ENCODE results near the gene FAM83G.

The FAM83G gene

DNA sequence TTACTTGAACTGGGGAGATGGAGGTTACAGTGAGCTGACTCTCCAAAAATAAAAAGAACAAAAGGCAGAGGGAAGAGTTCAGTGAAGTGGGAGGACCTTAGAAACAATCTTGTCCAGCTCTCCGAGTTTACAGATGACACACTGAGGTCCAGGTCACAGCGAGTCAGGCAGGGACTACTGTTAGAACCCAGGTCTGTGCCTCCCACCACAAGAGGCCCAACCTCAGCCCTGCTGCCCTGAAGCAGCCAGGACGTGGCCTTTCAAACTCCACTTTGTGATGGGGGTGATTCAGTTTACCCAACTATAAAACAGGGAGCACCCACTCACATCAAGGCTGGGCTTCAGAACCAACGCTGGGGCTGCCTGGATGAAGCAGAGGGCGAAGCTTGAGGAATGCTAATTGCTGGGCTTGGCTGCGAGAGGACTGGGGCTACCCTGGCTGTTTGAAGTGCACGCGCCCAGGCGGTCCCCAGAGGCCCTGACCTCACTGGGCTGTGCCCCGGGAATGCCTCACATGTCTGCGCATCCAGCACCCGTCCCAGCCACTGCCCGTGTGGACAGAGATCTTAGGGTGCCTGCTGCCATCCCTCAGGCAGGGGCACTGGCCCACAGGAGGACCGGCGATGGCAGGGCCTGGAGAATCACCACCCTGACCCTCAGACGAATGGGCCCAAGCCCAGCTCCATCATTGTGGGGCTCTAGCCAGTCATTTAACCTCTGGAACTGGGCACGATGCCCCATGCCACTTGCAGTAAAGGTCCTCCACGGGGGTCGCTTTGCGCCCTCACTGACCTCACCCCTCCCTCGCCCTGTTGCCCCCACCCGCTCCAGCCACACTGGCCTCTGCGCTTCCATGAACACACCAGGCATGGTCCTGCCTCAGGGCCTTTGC lies 41.2 kb downstream of the FAM83G start:
- DNase-seq (ENCODE audit: low spot score) = peak; percentile 56
- no peak overlapping the region for H3K27ac ChIP-seq (ENCODE audit: poor library complexity, severe bottlenecking)
- no peaks in the 10 kb centered on the region for H3K9me3 ChIP-seq (ENCODE audit: severe bottlenecking)
- no peaks in the 10 kb centered on the region for H3K27me3 ChIP-seq (ENCODE audit: insufficient read depth, poor library complexity, severe bottlenecking)
- no peak for ATAC-seq (ENCODE audit: low read depth)
- no peaks in the 10 kb centered on the region for H3K36me3 ChIP-seq (ENCODE audit: low read depth)
- TF ChIP-seq, protein P1, sequence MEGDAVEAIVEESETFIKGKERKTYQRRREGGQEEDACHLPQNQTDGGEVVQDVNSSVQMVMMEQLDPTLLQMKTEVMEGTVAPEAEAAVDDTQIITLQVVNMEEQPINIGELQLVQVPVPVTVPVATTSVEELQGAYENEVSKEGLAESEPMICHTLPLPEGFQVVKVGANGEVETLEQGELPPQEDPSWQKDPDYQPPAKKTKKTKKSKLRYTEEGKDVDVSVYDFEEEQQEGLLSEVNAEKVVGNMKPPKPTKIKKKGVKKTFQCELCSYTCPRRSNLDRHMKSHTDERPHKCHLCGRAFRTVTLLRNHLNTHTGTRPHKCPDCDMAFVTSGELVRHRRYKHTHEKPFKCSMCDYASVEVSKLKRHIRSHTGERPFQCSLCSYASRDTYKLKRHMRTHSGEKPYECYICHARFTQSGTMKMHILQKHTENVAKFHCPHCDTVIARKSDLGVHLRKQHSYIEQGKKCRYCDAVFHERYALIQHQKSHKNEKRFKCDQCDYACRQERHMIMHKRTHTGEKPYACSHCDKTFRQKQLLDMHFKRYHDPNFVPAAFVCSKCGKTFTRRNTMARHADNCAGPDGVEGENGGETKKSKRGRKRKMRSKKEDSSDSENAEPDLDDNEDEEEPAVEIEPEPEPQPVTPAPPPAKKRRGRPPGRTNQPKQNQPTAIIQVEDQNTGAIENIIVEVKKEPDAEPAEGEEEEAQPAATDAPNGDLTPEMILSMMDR (IDR thresholded peaks at IDR 0.05; ENCODE audit: poor library complexity, severe bottlenecking) = no peak
- peaks cover 12% of the 10 kb centered on the region for H3K4me1 ChIP-seq (ENCODE audit: insufficient read depth, poor library complexity, severe bottlenecking)
- no peak overlapping the region for H3K4me3 ChIP-seq (ENCODE audit: severe bottlenecking)

GRCh38 chr17:18962494-18962815 lies 42.1 kb downstream of the FAM83G start:
- H3K4me3 ChIP-seq (ENCODE audit: severe bottlenecking) = no peak overlapping the region
- no peaks in the 10 kb centered on the region for H3K9me3 ChIP-seq (ENCODE audit: severe bottlenecking)
- no peaks in the 10 kb centered on the region for H3K36me3 ChIP-seq (ENCODE audit: low read depth)
- TF ChIP-seq, protein P1 (IDR thresholded peaks at IDR 0.05; ENCODE audit: poor library complexity, severe bottlenecking) = no peak
- DNase-seq (ENCODE audit: low spot score) = no peak
- H3K27me3 ChIP-seq (ENCODE audit: insufficient read depth, poor library complexity, severe bottlenecking) = no peaks in the 10 kb centered on the region
- H3K27ac ChIP-seq (ENCODE audit: poor library complexity, severe bottlenecking) = no peak overlapping the region
- ATAC-seq (ENCODE audit: low read depth) = no peak
- peaks cover 2% of the 10 kb centered on the region for H3K4me1 ChIP-seq (ENCODE audit: insufficient read depth, poor library complexity, severe bottlenecking)

- no peaks in the 10 kb centered on the region for H3K9me3 ChIP-seq (ENCODE audit: severe bottlenecking)
- no peaks in the 10 kb centered on the region for H3K4me1 ChIP-seq (ENCODE audit: insufficient read depth, poor library complexity, severe bottlenecking)
- H3K27me3 ChIP-seq (ENCODE audit: insufficient read depth, poor library complexity, severe bottlenecking) = no peaks in the 10 kb centered on the region
- DNase-seq (ENCODE audit: low spot score) (no peak), ATAC-seq (ENCODE audit: low read depth) (no peak)
- TF ChIP-seq, protein P1 (IDR thresholded peaks at IDR 0.05; ENCODE audit: poor library complexity, severe bottlenecking) = no peak
- H3K27ac ChIP-seq (ENCODE audit: poor library complexity, severe bottlenecking) = no peak overlapping the region
- no peak overlapping the region for H3K4me3 ChIP-seq (ENCODE audit: severe bottlenecking)
- H3K36me3 ChIP-seq (ENCODE audit: low read depth) = no peaks in the 10 kb centered on the region
Observed at GRCh38 chr17:18961634-18962493, 42.7 kb downstream of the FAM83G start.

DNA sequence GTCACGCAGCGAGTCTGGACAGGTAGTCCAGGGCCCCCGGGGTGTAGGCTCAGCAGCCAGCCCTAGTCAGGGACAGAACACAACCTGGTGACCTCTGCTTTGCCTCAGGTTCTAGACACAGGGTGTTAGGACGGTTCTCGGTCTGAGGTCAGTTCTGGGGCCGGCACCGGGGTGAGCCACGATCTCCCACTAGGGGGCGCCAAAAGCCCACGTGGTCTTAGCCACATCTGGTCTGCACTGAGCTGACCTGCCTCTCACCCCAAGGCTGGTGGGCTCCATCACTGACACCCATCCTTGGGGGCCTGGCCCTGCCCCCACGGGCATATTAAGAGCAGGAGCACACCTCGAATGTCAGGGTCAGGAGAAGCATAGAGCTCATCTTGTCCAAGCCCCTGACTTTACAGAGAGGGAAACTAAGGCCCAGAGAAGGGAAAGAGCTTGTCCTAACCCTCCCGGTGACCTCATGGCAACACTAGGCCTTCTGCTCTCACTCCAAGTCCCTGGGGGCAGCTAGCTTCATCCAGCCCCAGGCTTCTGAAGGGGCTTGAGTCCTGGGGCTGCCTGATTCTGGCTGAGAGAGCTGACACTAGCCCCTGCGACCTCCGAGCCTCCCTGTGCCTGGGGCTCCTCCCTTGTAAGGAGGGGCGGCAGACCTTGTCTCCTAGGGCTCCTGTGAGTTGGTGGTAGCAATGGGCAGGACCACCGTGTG lies 43.6 kb downstream of the FAM83G start:
- Histone ChIP-seq H3K4me3 (ENCODE audit: severe bottlenecking) (no peak overlapping the region), H3K36me3 (ENCODE audit: low read depth) (no peaks in the 10 kb centered on the region), H3K4me1 (ENCODE audit: insufficient read depth, poor library complexity, severe bottlenecking) (no peaks in the 10 kb centered on the region), H3K27me3 (ENCODE audit: insufficient read depth, poor library complexity, severe bottlenecking) (no peaks in the 10 kb centered on the region), H3K9me3 (ENCODE audit: severe bottlenecking) (no peaks in the 10 kb centered on the region), H3K27ac (ENCODE audit: poor library complexity, severe bottlenecking) (no peak overlapping the region)
- ATAC-seq (ENCODE audit: low read depth) (peak; percentile 89), DNase-seq (ENCODE audit: low spot score) (peak; percentile 73)
- TF ChIP-seq, protein P1 (IDR thresholded peaks at IDR 0.05; ENCODE audit: poor library complexity, severe bottlenecking) = peak; percentile 92
